ENCODE data around the gene DIPK1B.

The DIPK1B gene

DNA sequence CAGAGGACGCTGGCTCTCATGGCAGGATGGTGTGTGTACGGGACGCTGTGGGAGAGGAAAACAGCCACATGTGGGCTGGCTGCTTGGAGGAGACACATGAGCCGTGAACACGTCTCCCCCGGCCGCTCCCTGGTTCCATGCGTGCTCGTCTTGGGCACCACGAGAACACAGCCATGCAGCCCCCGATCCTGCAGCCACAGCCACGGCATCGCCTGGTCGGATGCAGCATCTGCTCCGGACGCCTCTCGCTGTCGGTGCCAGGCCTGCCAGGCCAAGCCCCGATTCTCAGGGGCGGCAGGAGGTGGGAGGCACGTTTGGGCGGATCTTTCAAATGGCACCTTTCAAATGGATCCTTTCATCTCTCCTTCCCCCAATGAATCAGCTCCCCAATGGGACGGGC is 27.1 kb downstream of the DIPK1B start:
- DNase-seq (ENCODE audit: low spot score): no peak

DNA sequence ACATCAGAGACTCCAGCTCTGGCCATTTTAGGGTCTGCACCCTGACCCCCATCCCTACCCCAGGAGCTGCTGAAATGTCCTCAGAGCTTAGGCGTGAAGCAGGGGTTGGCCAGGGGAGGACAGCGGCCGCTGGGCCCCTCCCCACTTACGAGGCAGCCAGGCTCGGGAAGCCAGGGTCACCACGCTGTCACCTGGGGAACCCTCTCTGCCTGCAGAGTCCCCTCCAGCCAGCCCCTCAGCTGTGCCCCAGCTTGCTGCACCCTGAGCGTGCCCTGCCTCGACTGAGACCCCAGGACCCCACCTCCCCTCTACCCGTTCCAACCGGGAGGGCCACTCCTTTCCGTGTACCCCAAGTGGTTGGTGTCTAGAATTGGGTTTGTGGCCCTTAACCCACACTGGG is 27.7 kb downstream of the DIPK1B start:
- DNase-seq (ENCODE audit: low spot score): no peak

DNA sequence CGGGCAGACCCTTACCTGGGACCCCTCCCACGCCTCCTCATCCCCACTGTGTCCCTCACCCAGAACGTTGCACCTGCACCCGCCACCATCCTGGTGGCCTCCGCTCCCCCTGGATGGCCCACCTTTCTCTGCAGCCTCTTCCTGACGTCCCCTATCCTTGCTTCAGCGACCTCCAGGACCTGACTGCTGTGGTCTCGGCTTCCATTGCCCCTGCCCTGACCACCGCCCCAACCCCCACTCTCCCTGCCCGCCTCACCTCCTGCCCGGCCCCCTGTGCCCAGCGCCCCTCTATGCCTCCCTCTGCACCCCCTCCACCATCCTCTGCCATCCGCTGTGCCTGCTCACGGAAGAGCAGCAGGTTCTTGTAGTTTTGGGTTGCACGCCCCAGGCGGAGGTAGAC is 28.1 kb downstream of the DIPK1B start:
- no peak for DNase-seq (ENCODE audit: low spot score)

DNA sequence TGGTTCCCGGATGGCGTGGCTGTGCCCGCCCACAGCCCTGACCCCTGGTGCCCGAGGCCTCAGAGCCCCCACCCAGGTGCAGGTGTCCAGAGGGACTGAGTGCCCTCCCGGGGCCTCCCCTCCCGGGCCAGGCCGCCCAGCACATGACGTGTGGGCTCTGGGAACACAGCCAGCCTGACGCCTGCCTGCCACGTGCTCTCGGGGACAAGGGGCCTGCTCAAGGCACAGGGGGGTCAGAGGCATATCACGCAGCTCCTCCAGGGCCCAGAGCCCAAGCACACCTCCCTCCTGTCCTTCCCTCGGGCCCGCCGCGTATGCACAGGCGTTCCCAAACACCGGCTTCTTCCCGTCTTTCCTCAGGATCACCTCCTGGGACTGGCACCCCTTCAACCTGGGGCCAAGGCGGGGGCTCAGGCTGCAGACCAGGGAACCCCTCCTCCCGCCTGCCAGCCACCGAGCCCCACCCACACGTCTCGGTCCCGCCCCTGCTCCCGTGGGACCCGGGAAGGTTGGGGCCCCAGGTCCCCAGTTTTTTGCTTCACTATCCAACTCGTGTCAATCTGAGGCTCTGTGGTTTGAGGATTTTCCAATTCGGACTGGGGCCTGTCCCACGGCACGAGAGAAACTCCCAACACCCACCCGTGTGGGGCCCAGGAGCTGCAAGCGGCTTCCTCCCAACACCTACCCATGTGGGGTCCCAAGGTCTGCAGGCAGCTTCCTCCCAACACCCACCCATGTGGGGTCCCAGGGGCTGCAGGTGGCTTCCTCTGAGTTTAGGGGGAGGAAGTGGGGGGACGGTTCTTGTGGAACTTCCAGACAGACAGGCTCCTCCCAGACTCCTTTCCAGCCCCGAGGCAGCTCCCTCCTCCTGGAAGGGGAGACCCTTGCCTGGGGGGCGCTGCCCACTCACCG is 28.9 kb downstream of the DIPK1B start:
- no peak for DNase-seq (ENCODE audit: low spot score)

DNA sequence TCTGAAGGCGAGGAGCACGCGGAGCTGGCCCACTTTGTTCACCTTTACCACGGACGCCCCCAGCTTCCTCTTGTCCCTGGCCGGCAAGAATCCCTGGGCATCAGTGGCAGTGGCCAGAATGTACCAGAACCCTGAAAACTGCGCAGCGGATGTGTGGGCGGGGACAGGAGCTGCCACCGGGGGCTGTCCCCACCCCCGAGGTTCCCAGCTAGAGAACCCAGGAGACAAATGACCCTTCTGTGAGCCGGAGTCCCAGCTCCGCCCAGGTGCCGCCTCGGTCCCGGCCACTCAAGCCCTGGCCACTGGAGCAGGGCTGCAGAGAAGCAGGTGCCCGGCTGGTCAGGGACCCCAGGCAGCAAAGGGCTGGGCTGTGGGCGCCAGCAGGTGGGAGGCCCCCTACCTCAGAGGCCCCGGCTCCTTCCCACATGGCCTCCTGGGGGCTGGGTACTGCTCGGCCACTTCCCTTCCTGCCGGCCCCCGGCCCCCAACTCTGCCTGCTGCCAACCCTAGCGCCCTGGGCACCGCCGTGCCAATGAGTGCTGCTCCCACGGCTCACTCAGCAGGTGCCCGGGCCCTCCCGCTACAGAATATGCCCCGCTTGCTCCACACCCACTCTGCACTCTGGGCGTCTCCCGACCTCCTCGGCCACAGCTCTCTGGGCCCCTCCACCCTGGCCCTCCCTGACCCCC is 29.7 kb downstream of the DIPK1B start:
- no peak for DNase-seq (ENCODE audit: low spot score)

DNA sequence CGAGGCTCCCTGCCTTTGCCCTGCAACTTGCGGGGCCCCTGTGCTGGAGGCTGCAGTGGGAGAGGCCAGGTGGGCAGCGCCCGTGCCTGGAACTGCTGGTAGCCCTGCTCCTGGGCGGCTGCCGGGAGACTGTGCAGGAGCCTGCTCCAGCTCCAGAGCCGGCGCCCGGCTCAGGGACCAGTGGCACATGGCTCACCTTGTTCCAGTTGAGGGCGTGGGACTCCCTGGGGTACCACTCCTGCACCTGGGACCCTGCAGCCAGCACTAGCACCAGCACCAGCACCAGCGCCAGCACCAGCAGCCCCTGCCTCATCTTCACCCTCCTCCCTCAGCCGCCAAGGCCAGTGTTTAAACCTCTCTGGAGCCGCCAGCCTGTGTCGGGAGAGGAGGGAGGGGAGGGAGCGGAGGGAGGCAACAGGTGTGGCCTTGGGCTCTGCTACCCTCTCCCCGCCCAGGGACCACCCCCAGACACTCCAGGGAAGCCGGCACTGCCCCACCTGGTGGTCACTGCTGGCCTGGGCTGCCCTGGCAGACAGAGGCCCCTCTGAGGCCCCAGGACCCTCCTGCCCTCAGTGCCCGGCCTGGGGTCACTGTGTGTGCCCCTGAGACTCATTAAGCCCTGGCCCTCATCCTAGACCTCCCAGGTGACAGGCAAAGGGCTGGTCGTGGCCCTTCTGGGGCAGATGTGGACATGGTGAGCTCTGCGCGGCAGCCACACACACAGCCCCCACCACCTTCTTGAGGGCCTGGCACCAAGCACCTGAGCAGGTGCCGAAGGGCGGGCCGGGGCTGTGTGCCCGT is 30.4 kb downstream of the DIPK1B start, which contains the start of gene LCN10:
Gene LCN10 (minus strand): TSS at position 350 of the 801 bp plus-strand sequence. CDS start 37 bp downstream, at position 313.
- no peak for DNase-seq (ENCODE audit: low spot score)

DNA sequence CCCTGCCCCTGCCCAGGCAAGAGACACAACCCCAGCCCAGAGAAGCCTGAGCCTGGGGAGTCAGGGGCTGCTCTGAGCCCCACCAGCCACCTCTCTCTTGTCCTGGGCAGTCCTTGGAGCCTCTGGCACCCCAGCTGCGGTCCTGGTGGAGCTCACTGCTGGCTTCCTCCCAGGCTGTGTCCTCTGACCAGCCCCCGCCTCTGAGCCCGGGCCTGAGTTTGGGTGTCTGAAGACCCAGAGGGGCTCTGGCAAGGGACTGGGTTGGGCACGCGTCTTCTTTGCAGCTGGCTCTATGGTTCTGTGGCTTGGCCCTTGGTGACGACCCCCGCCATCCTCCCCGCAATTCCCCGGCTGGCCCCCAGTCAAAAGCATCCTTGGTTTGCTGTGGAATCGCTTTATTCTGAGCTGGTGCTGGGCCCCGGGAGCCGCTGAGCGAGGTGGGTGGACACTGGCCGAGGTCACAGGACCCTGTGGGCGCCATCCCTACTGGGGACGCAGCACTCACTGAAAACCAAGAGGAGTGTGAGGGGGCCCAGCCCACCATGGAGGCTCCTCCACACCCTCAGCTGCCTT is 31.4 kb downstream of the DIPK1B start:
- no peak for DNase-seq (ENCODE audit: low spot score)

DNA sequence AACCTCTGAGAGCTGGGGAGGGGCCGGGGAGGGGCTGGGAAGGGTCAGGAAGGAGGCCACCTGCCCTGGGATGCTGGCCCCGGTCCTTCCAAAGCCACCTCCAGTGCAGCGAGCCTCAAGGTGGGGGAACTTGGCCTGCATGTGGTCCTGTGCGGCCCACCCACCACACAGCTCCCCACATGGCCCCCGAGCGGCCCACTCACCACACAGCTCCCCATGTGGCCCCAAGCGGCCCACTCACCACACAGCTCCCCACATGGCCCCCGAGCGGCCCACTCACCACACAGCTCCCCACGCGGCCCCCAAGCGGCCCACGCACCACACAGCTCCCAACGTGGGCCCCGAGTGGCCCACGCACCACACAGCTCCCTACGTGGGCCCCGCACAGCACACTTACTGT is 32.4 kb downstream of the DIPK1B start:
- no peak for DNase-seq (ENCODE audit: low spot score)

DNA sequence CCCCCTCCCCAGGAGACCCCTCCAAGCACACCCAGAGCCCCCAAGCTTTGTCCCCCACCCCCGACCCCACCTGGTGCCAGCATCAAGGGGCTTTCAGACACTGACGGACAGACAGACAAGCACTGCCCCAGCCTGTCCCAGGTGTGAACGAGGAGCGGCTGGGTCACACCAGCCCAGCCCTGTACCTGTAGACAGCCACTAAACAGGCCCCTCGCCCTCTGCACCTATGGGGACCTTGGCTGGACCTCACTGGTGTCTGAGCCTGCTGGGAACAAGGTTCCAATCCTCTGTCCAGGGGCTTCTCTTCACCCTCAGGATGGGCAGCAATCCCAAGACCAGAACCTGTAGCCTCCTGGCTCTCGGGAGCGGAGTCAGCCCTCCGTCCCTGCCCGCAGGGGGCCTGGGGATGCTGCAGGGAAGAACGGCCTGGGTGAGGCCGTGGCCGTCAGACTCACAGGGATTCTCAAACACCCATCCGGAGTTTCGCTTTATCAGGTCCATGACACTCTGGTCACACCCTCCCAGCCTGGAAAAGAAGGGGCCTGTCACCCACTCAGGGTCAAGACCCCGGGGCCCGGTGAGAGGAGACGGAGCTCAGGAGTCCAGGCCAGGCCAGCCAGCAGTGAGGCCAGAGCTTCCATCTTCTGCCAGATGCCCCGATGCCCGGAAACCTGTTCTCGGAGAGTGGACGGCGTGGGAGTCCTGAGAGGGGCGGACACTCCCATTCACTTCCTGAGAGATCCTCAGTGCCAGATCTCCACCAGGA is 33.2 kb downstream of the DIPK1B start:
- no peak for DNase-seq (ENCODE audit: low spot score)

DNA sequence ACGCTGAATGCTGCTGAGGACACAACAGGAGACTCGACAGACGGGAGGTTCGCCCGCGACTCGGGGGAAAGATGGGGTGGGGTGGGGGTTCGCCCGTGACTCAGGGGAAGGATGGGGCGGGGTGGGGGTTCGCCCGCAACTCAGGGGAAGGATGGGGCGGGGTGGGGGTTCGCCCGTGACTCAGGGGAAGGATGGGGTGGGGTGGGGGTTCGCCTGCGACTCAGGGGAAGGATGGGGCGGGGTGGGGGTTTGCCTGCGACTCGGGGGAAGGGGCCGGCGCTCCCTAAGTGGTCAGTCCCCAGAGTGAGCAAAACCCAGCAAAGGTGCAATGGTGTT is 33.8 kb downstream of the DIPK1B start:
- DNase-seq (ENCODE audit: low spot score): no peak

DNA sequence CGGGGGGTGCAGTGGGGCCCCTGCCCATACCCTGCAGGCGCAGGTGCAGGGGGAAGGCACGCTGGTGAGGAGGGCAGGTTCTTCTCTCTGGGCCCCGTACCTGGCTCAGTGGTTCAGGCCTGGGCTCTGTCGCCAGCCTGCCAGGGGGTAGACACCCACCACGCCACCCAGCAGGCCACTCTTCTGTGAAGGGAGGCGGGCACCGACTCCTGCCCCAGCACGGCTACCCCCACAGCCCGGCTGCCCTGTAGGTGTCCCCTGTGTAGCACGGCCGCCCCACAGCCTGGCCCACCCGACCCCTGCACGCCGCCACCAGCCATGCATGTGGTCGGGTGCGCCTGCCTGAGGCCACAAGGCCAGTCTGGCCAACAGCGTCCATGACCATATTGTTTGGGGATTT is 34.2 kb downstream of the DIPK1B start:
- no peak for DNase-seq (ENCODE audit: low spot score)

DNA sequence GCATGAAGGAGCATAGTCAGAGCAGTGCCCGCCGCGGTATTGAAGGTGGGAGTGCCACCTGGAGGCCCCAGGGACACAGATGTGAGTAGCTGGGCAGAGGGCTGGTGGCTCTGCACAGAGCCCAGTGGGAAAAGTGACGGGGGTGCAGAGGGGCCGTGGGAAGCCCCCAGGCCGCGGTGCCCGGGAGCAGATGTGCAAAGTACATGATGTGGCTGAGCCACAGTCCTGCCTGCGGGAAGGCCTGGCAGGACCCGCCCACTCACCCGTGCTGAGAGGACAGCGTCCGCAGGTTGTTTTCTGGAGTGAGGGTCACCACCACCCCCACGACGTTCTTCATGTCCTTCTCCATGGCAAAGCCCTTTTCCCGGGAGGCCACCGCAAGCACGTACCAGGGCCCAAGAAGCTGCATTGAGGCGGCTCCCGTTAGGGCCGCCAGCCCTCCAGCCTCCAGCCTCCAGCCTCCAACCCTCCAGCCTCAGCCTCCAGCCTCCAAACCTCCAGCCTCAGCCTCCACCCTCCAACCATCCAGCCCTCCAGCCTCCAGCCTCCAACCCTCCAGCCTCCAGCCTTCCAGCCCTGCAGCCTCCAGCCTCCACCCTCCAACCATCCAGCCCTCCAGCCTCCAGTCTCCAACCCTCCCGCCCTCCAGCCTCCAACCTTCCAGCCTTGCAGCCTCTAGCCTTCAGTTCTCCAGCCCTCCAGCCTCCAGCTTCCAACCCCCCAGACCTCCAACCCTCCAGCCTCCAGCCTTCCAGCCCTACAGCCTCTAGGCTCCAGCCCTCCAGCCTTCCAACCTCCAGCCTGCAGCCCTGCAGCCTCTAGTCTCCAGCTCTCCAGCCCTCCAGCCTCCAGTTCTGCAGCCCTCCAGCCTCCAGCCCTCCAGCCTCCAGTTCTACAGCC is 35.0 kb downstream of the DIPK1B start:
- no peak for DNase-seq (ENCODE audit: low spot score)

DNA sequence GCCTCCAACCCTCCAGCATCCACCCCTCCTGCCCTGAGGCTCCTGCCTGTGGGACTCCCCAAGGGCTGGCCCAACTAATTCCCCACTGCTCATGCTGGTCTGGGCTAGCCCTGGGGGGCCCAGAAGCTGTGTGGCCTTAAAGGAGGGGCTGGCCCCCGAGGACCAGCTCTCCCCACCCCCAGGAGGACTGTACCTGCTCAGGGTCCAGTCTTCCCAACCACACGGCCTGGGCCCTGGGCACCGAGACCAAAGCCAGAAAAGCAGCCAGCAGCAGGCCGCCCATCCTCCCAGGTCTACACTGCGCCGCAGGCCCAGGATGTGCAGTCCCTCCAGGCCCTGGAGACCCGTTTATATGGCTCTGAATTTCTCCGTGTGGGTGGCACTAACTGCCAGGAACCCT is 35.8 kb downstream of the DIPK1B start, which contains the start of gene LCN6:
Gene LCN6 (minus strand): TSS at position 325 of the 400 bp plus-strand sequence. CDS start 42 bp downstream, at position 283.
- DNase-seq (ENCODE audit: low spot score): no peak

DNA sequence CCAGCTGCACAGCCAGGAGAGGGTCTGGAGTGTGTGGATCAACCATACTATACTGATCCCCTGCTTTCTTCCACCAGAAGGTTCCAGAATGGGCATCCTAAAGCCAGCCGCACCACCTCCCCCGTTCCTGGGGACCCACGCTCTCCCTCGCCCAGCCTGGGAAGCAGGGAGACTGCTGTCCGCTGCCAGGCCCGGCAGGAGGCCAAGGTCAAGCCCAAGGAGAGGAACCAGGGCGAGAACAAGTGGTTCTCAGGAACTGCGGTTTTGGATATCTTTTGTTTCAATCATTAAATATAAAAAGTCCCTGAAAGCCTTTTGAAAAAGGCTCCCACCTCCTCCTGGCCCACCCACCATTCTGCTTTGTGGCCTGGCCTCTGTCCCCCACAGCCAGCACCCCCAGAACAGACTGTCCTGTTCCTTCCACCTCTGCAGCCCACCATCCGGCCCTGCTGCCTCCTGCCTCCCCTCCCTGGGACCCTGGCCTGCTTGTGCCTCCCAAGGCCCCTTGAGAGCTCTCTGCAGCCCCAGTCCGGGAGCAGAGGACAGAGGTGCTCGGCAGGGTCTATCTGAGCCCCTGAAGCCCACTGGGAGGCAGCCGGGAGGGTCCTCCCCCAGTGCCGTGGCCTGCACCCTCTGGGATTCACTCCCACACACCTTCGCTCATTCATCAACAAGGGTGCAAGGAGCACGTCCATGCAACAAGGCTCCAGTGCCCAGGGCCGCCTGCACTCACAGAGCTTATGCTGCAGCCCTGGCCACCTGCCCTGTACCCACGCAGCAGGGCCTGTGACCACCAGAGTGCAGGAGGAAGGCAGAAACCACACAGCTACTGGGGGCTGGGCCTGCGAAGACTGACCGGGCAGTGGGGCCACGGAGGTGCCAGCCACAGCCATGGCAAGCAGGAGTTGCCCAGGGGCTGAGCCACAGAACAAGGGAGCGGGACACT is 36.6 kb downstream of the DIPK1B start:
- DNase-seq (ENCODE audit: low spot score): no peak

DNA sequence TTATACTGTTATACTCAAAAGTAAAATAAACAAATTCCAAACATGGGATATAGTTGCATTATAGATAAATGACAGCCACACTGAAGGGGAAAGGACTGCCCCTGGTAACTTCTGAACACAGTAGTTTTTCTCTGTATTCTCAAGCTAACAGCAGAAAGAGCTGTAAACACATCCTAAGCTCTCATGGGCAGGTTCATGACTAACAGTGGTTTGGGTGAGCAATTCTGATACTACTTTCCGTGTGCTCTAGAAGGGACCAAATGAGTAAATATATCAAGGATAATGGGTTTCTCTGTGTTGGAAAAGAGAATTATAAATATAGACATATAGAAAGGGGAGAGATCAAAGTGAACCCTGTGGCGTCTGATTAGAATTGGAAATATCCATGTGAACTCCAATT is 38.2 kb downstream of the DIPK1B start:
- no peak for DNase-seq (ENCODE audit: low spot score)

DNA sequence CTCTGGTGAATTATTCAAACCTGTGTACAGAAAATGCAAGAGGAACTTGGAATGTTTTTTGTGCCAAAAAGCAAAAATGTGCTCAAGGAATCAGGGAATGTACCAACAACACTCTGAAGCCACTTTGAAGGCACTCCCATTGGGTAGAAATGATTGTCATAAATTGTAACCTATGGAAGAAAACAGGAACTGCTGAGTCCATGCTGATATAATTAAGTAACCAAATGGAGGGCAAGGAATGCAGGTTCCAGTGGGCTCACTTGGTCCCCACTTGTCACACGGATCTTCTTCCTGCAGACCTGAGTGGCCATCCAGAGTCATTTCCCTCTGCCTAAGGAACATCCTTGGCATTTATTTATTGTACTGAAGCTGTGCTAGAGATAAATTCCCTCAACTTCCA is 38.9 kb downstream of the DIPK1B start:
- DNase-seq (ENCODE audit: low spot score): no peak

DNA sequence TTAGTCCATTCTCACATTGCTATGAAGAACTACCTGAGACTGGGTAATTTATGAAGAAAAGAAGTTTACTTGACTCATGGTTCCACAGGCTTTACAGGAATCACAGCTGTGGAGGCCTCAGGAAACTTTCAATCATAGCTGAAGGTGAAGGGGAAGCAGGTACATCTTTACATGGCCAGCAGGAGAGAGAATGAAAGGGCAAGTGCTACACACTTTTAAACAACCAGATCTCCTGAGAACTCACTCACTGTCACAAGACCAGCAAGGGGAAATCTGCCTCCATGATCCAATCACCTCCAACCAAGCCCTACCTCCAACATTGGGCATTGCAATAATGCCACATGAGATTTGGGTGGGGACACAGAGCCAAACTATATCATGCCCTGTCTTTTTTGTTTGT is 39.4 kb downstream of the DIPK1B start:
- DNase-seq (ENCODE audit: low spot score): no peak

DNA sequence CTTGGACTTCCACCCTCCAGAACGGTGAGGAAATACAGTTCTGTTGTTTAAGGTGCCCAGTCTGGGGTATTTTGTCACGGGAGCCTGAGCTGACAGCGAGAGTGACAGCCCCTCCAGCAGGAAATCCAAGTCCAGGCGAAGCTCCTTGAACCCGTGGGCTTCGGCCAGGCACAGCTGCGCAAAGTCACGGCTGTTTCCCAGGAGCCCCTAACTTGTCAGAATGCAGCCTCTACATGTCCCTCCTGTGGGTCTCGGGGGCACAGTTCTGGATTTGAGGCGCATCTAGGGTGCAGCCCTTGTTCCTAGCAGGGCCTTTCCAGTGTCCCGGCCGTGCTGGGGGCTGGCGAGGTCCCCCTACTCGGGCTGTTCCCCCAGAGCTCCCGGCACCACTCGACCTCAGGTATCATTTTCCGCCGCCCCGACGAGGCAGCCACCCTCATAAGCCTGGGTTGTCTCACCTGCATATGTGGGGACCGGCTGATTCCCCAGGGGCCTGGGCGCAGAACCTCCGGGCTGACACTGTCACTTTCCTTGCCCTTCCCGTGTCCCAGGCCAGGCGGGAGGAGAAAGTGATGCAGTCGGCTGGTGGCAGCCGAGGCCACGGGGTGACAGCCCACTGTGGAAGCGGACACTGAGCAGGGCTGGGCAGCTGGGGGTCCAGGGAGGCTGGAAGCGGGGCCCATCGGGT is 41.1 kb downstream of the DIPK1B start:
- DNase-seq (ENCODE audit: low spot score): no peak
